Stimulated activated CD8-positive, alpha-beta memory T cell treated with anti-CD3 and anti-CD28 coated beads, Interleukin-7, amount 100 ng/mL, for 24 hours (primary cell): ENCODE measurements around the gene SGIP1.
"Not testable (repeated sequence)": the region's sequence is repeated elsewhere in the genome, so short reads cannot be mapped to it uniquely, and the experiment has no call there.

Experiments
- DNase-seq: peaks from one replicate; pipeline ENCODE4 v3.0.0-alpha.2; 2020; ENCODE audit warnings: low read depth

SGIP1 gene

GRCh38 chr1:66684353-66684752 is 150.4 kb downstream of the SGIP1 start:
- no peak for DNase-seq

GRCh38 chr1:66685265-66685664 is 151.3 kb downstream of the SGIP1 start:
- no peak for DNase-seq

- DNase-seq, result no peak
Measured at GRCh38 chr1:66685670-66686069, 151.7 kb downstream of the SGIP1 start.

- DNase-seq, result no peak
Measured at GRCh38 chr1:66686406-66686805, 152.5 kb downstream of the SGIP1 start.

DNA sequence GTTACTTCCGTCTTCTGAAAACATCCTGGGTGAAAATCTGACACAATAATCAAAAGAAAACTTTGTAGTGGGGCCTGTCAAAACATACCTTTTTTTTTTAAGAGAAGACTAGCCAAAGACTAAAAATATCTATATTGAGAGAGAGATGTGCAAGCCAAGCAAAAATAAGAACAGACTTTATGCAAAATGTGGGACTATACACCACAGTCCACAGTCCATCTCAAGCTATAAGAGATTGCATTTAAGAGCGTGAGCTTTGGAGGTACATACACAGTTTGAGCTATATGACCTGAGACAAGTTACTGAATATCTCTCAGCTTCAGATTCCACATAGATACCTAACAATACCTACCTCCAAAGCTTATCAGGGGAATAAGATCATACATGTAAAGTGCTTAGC is 153.4 kb downstream of the SGIP1 start:
- DNase-seq, result no peak

DNA sequence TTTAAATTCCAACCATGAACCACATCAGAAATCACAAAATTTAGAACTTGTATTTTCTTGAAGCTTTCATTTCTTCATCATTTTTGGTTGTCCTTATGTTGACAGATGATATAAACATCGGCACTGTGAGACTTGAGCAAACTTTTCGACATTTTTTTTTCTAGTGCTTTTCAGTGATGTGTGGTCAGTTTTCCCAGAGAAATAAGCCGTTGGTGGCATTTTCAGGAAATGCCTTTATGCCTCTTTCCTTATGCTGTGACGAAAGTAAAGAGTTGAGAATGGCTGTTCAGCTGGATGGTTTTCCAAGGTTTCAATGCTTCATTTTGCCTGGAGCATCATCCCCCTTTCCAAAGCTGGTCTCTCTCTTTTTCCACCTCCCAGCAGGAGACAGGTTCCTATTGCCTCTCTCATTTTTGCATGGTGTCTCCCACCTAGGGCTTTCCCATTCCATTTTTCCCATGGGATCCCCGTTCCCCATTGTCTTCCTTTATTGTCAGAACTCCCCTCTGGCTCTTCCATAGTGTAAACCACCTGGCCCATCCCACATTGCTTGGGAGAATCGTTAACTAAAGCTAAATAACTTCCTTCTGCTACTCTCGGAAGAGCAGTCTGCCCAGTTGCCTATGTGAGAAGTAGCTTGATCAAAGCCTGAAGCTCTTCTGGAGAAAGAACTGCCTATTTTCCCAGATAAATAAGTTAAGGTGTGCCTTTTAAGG is 156.9 kb downstream of the SGIP1 start:
- no peak for DNase-seq

- DNase-seq, result no peak
Measured at GRCh38 chr1:66692681-66693080, 158.7 kb downstream of the SGIP1 start.

GRCh38 chr1:66693856-66694255 is 159.9 kb downstream of the SGIP1 start:
- DNase-seq, result no peak

DNA sequence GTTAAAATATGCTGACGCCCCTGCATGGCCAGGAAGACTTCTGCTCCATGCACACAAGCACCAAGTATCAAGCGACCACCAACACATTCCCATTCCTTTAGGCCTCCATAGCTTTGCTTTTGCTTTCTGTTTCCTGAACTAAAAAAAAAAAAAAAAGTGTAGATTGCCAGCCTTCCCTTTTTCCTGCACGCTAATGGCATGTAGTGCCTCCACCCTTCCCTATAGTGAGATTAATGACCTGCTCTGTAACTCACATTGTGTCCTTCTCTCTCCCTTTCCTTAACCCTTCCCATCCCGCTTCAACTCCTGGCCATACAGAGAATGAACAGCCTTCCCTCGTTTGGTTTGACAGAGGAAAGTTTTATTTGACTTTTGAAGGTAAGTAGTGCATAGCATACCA is 161.2 kb downstream of the SGIP1 start:
- DNase-seq, result no peak

DNA sequence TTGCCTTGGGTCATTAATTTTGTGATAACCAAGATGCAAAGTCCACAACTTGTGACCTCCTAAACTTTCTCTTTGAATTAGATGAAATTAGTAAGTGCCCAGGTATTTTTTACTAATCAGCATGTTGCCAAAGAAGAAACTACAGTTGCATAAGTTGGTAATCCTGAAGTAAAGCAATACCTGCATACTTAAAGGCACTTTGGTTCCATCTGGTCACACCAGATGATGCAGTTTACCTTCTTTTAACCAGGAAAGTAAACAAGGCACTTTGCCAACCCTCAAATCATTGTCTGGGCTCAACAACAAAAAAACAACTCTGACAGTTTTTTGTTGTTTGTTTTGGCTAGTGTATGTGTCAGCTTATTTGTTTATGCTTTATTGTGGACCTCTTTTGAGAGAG is 162.8 kb downstream of the SGIP1 start:
- DNase-seq, result no peak

DNA sequence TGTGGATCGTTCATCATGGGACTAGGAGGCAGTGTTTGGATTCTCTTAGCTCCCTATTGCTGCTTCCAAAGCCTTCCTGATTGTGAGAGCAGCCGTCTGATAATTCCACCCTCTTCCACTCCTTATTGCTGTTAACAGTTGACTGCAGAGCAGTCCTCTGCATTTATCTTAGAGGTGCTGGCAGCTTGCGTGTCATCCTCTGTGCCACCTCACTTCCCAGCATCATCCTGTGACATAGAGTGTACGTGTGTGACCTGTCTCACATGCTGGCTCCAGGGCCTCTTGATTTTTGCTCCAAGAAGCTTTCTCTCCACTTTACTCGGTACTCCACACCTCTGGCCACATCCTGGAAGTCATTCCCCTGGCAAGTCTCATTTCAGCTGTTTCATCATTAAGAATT is 165.3 kb downstream of the SGIP1 start:
- no peak for DNase-seq

DNA sequence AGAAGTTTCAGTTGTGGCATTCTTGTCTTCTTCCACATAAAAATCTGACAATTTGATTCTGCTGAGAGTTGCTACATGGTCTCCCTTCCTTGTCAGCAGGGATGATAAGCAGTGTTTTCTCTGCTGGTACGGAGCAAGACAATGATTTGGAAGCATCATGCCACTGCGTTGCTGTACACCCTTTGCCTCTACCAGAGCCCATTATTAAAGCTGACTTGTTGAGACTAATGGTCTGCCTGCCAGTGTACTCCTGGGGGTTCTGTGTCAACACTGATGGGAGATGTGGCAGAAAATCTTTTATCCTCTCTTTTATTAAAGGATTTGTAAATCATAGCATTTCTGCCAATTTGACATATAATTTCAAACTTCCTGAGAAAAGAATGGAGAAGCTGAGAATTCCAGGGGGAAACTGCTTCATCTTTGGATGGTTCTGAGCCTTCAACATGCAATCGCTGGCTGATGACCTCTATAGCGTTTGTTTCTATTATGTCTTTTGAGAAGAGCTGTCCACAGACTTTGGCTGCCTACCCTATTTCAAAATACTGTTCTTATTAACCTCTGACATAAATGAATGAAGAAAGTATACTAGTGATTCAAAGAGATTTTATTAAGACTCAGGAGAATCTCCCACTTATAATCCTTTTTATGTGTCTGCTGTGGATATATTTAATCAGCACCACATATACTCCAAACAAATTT is 170.4 kb downstream of the SGIP1 start:
- DNase-seq, result no peak

DNA sequence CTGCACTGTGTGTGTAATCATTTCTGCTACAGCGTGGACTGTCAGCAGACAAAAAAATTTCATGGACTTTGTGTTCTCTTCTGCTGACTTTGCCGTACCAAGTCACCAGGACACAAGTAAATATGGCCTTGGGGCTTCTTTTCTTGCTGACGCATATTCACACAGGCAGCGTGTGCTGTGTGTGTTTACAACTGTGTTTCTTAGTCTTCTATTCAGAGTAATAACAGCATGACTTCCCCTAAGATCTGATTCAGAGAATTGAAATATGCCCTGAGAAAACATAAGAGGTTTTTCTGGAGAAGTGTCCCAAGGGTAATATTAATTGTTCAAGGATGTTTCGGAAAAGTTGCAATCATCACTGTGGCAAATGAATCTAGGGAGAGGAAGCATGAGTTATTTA is 171.2 kb downstream of the SGIP1 start:
- no peak for DNase-seq

GRCh38 chr1:66711420-66711819 is 177.5 kb downstream of the SGIP1 start:
- DNase-seq, result no peak

DNA sequence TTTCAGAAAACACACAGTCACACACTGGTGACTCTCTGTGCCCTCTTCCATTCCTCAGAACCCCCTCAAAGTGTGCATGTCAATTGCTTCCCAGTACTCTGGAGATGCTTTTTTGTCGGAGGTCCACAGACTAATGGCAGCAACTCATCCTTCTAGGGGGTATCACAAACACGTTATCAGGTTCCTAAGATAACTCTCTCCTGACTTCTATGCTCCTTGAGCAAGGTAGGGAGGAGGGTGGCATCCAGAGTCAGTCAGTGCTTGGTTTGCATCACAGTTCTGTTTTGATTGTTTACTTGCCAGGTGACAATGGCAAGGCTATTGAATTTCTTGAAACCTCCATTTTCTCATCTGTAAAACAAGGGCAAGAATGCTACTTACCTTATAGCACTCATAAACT is 178.9 kb downstream of the SGIP1 start:
- no peak for DNase-seq

- DNase-seq, result no peak
Measured at GRCh38 chr1:66723985-66724384, 190.0 kb downstream of the SGIP1 start.

DNA sequence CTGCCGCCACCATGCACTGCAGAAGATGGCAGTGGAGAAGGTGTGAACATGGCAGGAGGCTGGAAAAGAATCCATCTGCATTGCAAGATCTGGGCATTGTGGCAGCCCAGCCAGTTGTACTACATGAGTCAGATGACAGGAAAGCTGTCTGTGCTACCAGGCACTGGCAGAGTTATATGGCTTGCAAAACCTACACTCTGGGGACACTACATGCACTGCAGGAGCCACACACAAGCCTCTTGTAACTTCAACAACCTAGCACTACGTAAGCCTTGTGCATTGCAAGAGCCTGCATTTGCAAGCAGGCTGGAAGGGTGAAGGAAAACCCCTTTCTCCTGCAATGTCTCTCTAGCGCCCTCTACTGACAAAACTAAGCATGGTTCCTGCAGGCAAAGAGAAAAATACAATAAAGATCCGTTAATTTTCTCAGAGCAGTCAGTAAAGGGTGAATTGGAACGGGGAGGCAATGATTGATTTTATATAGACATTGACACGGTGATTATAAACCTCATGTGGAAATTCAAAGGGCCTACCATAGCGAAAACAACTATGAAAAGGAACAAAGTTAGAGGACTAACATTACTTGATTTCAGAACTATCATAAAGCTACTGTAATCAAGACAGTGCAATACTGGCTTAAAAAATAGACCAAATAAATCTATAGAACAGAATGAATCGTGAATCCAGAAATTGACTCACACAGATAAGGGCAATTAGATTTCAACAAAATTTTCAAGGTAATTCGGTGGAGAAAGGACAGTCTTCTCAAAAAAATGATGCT is 192.1 kb downstream of the SGIP1 start:
- no peak for DNase-seq

DNA sequence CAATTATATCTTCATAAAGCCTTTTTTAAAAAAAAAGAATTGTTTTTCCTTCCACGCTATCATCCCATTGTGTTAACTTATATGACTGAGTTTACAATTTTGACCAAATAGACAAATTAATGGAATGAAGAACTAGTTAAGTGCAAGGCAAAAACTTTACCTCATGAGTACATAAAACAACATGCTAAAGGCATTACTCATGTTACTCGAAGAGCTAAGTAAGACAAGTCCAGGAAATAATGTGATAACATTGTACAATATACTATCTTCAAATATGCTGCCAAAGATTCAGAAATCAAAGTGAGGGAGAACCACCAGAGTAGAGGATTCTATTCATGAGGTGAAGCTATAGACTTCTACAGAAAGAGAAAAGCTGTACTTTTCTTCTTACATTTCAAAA is 194.1 kb downstream of the SGIP1 start:
- no peak for DNase-seq

GRCh38 chr1:66728716-66729115 is 194.8 kb downstream of the SGIP1 start:
- not testable (repeated sequence) for DNase-seq

DNA sequence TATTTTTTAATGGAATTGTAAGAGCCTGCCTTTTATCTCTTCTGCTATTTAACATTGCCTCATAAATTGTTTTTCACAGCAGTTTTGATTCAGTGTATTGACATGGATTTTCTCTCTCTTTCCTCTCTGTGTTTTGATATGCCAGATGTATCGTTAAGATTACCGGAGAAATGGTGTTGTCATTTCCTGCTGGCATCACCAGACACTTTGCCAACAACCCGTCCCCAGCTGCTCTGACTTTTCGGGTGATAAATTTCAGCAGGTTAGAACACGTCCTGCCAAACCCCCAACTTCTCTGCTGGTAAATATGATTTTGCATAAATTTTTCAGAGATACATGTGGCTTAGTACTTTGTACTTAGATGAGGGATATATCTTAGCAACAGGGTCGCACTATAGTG is 195.2 kb downstream of the SGIP1 start:
- no peak for DNase-seq

DNA sequence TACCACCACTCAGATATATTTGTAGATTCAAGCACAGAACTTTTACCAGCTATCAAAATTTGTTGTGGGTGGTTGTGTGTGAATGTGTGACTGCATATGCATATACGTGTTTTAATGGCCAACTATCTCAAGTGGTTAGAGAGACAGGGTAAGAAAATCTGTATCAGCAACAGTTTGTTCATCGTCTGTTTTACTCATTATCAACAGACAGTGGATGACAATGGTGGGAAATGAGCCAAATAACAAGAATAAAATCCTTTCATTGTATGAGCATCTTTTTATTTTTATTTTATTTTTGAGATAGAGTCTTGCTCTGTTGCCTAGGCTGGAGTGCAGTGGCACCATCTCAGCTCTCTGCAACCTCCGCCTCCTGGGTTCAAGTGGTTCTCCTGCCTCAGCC is 195.6 kb downstream of the SGIP1 start:
- no peak for DNase-seq

DNA sequence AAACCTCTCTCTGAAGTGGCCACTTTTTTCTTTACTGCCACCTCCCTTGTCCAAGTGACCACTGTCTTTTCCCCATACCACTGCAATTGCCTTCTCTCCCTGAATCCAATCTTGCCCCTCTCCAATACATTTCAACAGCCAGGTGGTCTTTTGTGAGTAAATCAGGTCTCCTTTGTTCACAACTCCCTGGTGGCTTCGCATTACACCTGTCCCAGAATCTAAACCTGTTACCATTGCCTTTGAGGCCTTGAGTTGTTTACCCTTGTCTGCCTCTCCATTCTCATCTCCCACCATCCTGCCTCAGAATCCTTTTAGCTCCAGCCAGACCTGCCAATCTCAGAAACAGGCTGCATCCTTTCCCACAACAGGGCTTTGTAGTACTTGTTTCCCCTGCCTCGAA is 196.5 kb downstream of the SGIP1 start:
- DNase-seq, result no peak

DNA sequence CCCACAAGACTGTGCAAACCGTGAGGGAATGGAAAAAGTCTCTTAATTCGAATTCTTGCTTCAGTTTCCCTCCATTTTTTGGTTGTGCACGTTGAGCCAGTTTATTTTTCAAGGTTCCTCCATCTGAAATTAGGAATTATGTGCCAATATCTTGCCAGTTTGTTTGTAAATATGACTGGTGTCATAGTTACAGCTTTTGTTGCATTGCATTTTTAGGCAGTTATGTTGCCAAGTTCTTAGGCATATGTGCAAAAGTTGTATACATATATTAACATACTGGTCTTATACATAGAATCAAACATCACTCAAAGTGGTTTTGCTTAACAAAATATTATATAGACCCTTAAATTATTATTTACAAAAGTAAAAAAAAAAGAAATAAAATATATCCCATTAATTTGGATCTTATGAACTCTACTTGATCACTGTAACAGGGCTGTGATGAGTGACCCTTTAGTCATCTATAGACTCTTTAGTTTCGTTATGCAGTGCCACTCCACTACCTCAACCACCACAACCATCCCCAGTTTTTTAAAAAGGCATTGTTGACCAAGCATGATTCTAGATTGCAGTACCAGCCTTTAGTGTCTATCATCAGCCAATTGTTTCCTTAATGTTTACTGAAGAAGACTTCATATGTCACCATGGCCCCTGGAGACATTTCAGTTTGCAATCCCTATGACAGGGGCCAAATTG is 197.4 kb downstream of the SGIP1 start:
- no peak for DNase-seq
